ENCODE data around the gene BCKDHB.

BCKDHB gene

GRCh38 chr6:80174900-80175572 is 68.6 kb downstream of the BCKDHB start:
- no peaks in the 10 kb centered on the region for H3K36me3 ChIP-seq (ENCODE audit: control insufficient read depth, insufficient read depth, low read length)
- no peaks in the 10 kb centered on the region for H3K4me1 ChIP-seq (ENCODE audit: control insufficient read depth, insufficient read depth, low read length, poor library complexity, severe bottlenecking)
- WGBS, 2 experiments (ENCODE audit: insufficient coverage in 2 of 2), result 100% methylated on average over 1 of the region's 3 CpGs; no CpG with 5 or more reads in 1 of the 2 experiments
- H3K9me3 ChIP-seq (ENCODE audit: control insufficient read depth, low read length), result no peaks in the 10 kb centered on the region
- H3K4me3 ChIP-seq (ENCODE audit: extremely low read depth, insufficient read depth, low read length, poor library complexity, severe bottlenecking), result no peak overlapping the region
- H3K27ac ChIP-seq (ENCODE audit: low read depth, low read length, severe bottlenecking), result no peak overlapping the region

- no peaks in the 10 kb centered on the region for H3K4me1 ChIP-seq (ENCODE audit: control insufficient read depth, insufficient read depth, low read length, poor library complexity, severe bottlenecking)
- no peaks in the 10 kb centered on the region for H3K9me3 ChIP-seq (ENCODE audit: control insufficient read depth, low read length)
- no peaks in the 10 kb centered on the region for H3K36me3 ChIP-seq (ENCODE audit: control insufficient read depth, insufficient read depth, low read length)
- 67 to 75% methylated on average over 1 of the region's 1 CpG for WGBS, 2 experiments (ENCODE audit: insufficient coverage in 2 of 2)
- H3K27ac ChIP-seq (ENCODE audit: low read depth, low read length, severe bottlenecking), result no peak overlapping the region
- no peak overlapping the region for H3K4me3 ChIP-seq (ENCODE audit: extremely low read depth, insufficient read depth, low read length, poor library complexity, severe bottlenecking)
Observed at GRCh38 chr6:80179695-80180094, 73.2 kb downstream of the BCKDHB start.

GRCh38 chr6:80181352-80182081 is 75.0 kb downstream of the BCKDHB start:
- no peaks in the 10 kb centered on the region for H3K4me1 ChIP-seq (ENCODE audit: control insufficient read depth, insufficient read depth, low read length, poor library complexity, severe bottlenecking)
- no peak overlapping the region for H3K27ac ChIP-seq (ENCODE audit: low read depth, low read length, severe bottlenecking)
- 94 to 100% methylated on average over 3 of the region's 4 CpGs for WGBS, 2 experiments (ENCODE audit: insufficient coverage in 2 of 2)
- H3K36me3 ChIP-seq (ENCODE audit: control insufficient read depth, insufficient read depth, low read length), result no peaks in the 10 kb centered on the region
- H3K4me3 ChIP-seq (ENCODE audit: extremely low read depth, insufficient read depth, low read length, poor library complexity, severe bottlenecking), result no peak overlapping the region
- H3K9me3 ChIP-seq (ENCODE audit: control insufficient read depth, low read length), result no peaks in the 10 kb centered on the region

GRCh38 chr6:80182308-80182707 is 75.8 kb downstream of the BCKDHB start:
- no peaks in the 10 kb centered on the region for H3K9me3 ChIP-seq (ENCODE audit: control insufficient read depth, low read length)
- no peaks in the 10 kb centered on the region for H3K4me1 ChIP-seq (ENCODE audit: control insufficient read depth, insufficient read depth, low read length, poor library complexity, severe bottlenecking)
- H3K27ac ChIP-seq (ENCODE audit: low read depth, low read length, severe bottlenecking), result no peak overlapping the region
- WGBS, 2 experiments (ENCODE audit: insufficient coverage in 2 of 2), result no CpG with 5 or more reads among the region's 1 CpG
- H3K36me3 ChIP-seq (ENCODE audit: control insufficient read depth, insufficient read depth, low read length), result no peaks in the 10 kb centered on the region
- H3K4me3 ChIP-seq (ENCODE audit: extremely low read depth, insufficient read depth, low read length, poor library complexity, severe bottlenecking), result no peak overlapping the region

- no CpG with 5 or more reads among the region's 4 CpGs for WGBS, 2 experiments (ENCODE audit: insufficient coverage in 2 of 2)
- Histone ChIP-seq H3K4me3 (ENCODE audit: extremely low read depth, insufficient read depth, low read length, poor library complexity, severe bottlenecking) (no peak overlapping the region), H3K9me3 (ENCODE audit: control insufficient read depth, low read length) (no peaks in the 10 kb centered on the region), H3K36me3 (ENCODE audit: control insufficient read depth, insufficient read depth, low read length) (no peaks in the 10 kb centered on the region), H3K27ac (ENCODE audit: low read depth, low read length, severe bottlenecking) (no peak overlapping the region), H3K4me1 (ENCODE audit: control insufficient read depth, insufficient read depth, low read length, poor library complexity, severe bottlenecking) (no peaks in the 10 kb centered on the region)
Observed at GRCh38 chr6:80183019-80183795, 76.7 kb downstream of the BCKDHB start.

GRCh38 chr6:80185492-80185891 is 79.0 kb downstream of the BCKDHB start:
- H3K9me3 ChIP-seq (ENCODE audit: control insufficient read depth, low read length), result no peaks in the 10 kb centered on the region
- H3K36me3 ChIP-seq (ENCODE audit: control insufficient read depth, insufficient read depth, low read length), result no peaks in the 10 kb centered on the region
- 100% methylated on average over 1 of the region's 2 CpGs for WGBS, 2 experiments (ENCODE audit: insufficient coverage in 2 of 2)
- H3K4me1 ChIP-seq (ENCODE audit: control insufficient read depth, insufficient read depth, low read length, poor library complexity, severe bottlenecking), result no peaks in the 10 kb centered on the region
- no peak overlapping the region for H3K4me3 ChIP-seq (ENCODE audit: extremely low read depth, insufficient read depth, low read length, poor library complexity, severe bottlenecking)
- H3K27ac ChIP-seq (ENCODE audit: low read depth, low read length, severe bottlenecking), result no peak overlapping the region

- Histone ChIP-seq H3K27ac (ENCODE audit: low read depth, low read length, severe bottlenecking) (no peak overlapping the region), H3K9me3 (ENCODE audit: control insufficient read depth, low read length) (no peaks in the 10 kb centered on the region), H3K4me1 (ENCODE audit: control insufficient read depth, insufficient read depth, low read length, poor library complexity, severe bottlenecking) (no peaks in the 10 kb centered on the region), H3K36me3 (ENCODE audit: control insufficient read depth, insufficient read depth, low read length) (no peaks in the 10 kb centered on the region), H3K4me3 (ENCODE audit: extremely low read depth, insufficient read depth, low read length, poor library complexity, severe bottlenecking) (no peak overlapping the region)
- 87 to 89% methylated on average over 6 of the region's 7 CpGs for WGBS, 2 experiments (ENCODE audit: insufficient coverage in 2 of 2)
Observed at GRCh38 chr6:80186082-80186481, 79.6 kb downstream of the BCKDHB start.

GRCh38 chr6:80196906-80197305 is 90.4 kb downstream of the BCKDHB start:
- no peaks in the 10 kb centered on the region for H3K9me3 ChIP-seq (ENCODE audit: control insufficient read depth, low read length)
- H3K27ac ChIP-seq (ENCODE audit: low read depth, low read length, severe bottlenecking), result no peak overlapping the region
- no peaks in the 10 kb centered on the region for H3K4me1 ChIP-seq (ENCODE audit: control insufficient read depth, insufficient read depth, low read length, poor library complexity, severe bottlenecking)
- H3K36me3 ChIP-seq (ENCODE audit: control insufficient read depth, insufficient read depth, low read length), result no peaks in the 10 kb centered on the region
- 90 to 100% methylated on average over 2 of the region's 4 CpGs for WGBS, 2 experiments (ENCODE audit: insufficient coverage in 2 of 2)
- H3K4me3 ChIP-seq (ENCODE audit: extremely low read depth, insufficient read depth, low read length, poor library complexity, severe bottlenecking), result no peak overlapping the region

GRCh38 chr6:80197474-80197873 is 91.0 kb downstream of the BCKDHB start:
- no peaks in the 10 kb centered on the region for H3K9me3 ChIP-seq (ENCODE audit: control insufficient read depth, low read length)
- WGBS, 2 experiments (ENCODE audit: insufficient coverage in 2 of 2), result no CpG with 5 or more reads among the region's 1 CpG
- no peaks in the 10 kb centered on the region for H3K36me3 ChIP-seq (ENCODE audit: control insufficient read depth, insufficient read depth, low read length)
- H3K4me3 ChIP-seq (ENCODE audit: extremely low read depth, insufficient read depth, low read length, poor library complexity, severe bottlenecking), result no peak overlapping the region
- no peaks in the 10 kb centered on the region for H3K4me1 ChIP-seq (ENCODE audit: control insufficient read depth, insufficient read depth, low read length, poor library complexity, severe bottlenecking)
- H3K27ac ChIP-seq (ENCODE audit: low read depth, low read length, severe bottlenecking), result no peak overlapping the region

GRCh38 chr6:80197986-80198385 is 91.5 kb downstream of the BCKDHB start:
- H3K27ac ChIP-seq (ENCODE audit: low read depth, low read length, severe bottlenecking), result no peak overlapping the region
- WGBS, 2 experiments (ENCODE audit: insufficient coverage in 2 of 2), result 78 to 96% methylated on average over 1 to 3 of the region's 4 CpGs
- no peaks in the 10 kb centered on the region for H3K36me3 ChIP-seq (ENCODE audit: control insufficient read depth, insufficient read depth, low read length)
- H3K4me1 ChIP-seq (ENCODE audit: control insufficient read depth, insufficient read depth, low read length, poor library complexity, severe bottlenecking), result no peaks in the 10 kb centered on the region
- no peaks in the 10 kb centered on the region for H3K9me3 ChIP-seq (ENCODE audit: control insufficient read depth, low read length)
- no peak overlapping the region for H3K4me3 ChIP-seq (ENCODE audit: extremely low read depth, insufficient read depth, low read length, poor library complexity, severe bottlenecking)

Measured in mesodermal cell (in vitro differentiated cells).